ENCODE results near the gene SALL1. TPM values are rescaled to one million over a fixed set of nuclear protein-coding genes. Genes with fewer than 3 reads are reported as not detected.

Gene SALL1
- total and polyA plus RNA-seq, 2 of the 4 experiments (the other 2 are of a cell fraction) = 0.90 to 5.2 TPM

- POLR2A ChIA-PET (ENCODE audit: unreplicated experiment) = no interaction called here
- no TSS peak for BruUV-seq (replicated peaks)
Measured at GRCh38 chr16:51113236-51114125, 37.6 kb downstream of the SALL1 start.

More at GRCh38 chr16:51113236-51114125, 37.6 kb downstream of the SALL1 start:
- Histone ChIP-seq H2AK5ac (ENCODE audit: low read depth, low read length) (no peak overlapping the region), H4K20me1 (ENCODE audit: insufficient read depth, low read length) (no peaks in the 10 kb centered on the region), H3K9me3 (ENCODE audit: control insufficient read depth, insufficient read depth, low read length) (no peaks in the 10 kb centered on the region), H3K4ac (ENCODE audit: low read depth, low read length) (no peak overlapping the region), H3K79me1 (ENCODE audit: low read depth in 1 of 2, low read length in 2 of 2) (no peaks in the 10 kb centered on the region), H3K23ac (ENCODE audit: low read depth, low read length) (no peak overlapping the region), H3K56ac (ENCODE audit: extremely low read depth, insufficient read depth, low read length) (no peak overlapping the region), H4K91ac (ENCODE audit: insufficient read depth, low read depth, low read length) (no peak overlapping the region), H3K9me1 (ENCODE audit: insufficient read depth, low read length) (no peaks in the 10 kb centered on the region), H3K4me2 (ENCODE audit: low read depth, low read length) (peak overlapping the region; percentile 22; the same call in 1 of the 2 replicates), H3K4me1 (ENCODE audit: control insufficient read depth, insufficient read depth, low read length) (no peaks in the 10 kb centered on the region), H2BK5ac (ENCODE audit: low read depth, low read length, poor library complexity, severe bottlenecking) (no peak overlapping the region), H3K14ac (replicated peaks; ENCODE audit: low read depth, low read length) (no peak overlapping the region), H4K5ac (ENCODE audit: low read depth, low read length) (no peak overlapping the region), H2AK9ac (replicated peaks; ENCODE audit: low read depth, low read length, poor library complexity) (no peak overlapping the region), H3K36me3 (ENCODE audit: control insufficient read depth, insufficient read depth, low read length) (no peaks in the 10 kb centered on the region), H3K27me3 (ENCODE audit: control insufficient read depth, insufficient read depth, low read length) (peaks cover 49% of the 10 kb centered on the region), H3K9ac (ENCODE audit: low read depth, low read length) (no peak overlapping the region), H3K27ac (ENCODE audit: insufficient read depth, low read length) (no peak overlapping the region), H2BK20ac (ENCODE audit: low read depth, low read length) (no peak overlapping the region), H2AFZ (replicated peaks; ENCODE audit: low read length, poor library complexity) (peak overlapping the region; percentile 52), H3K4me3 (ENCODE audit: insufficient read depth, low read depth, low read length) (no peak overlapping the region), H4K8ac (ENCODE audit: low read depth in 2 of 2, low read length in 2 of 2) (no peak overlapping the region), H3K18ac (ENCODE audit: low read depth, low read length) (no peak overlapping the region), H2BK120ac (ENCODE audit: low read depth, low read length) (no peak overlapping the region), H2BK15ac (ENCODE audit: low read depth, low read length) (no peak overlapping the region)
- WGBS, 2 experiments (ENCODE audit: extremely low coverage in 2 of 2, insufficient read length in 1 of 2) = 0% methylated on average over 1 of the region's 50 CpGs; no CpG with 5 or more reads in 1 of the 2 experiments
- TF ChIP-seq, protein P1, sequence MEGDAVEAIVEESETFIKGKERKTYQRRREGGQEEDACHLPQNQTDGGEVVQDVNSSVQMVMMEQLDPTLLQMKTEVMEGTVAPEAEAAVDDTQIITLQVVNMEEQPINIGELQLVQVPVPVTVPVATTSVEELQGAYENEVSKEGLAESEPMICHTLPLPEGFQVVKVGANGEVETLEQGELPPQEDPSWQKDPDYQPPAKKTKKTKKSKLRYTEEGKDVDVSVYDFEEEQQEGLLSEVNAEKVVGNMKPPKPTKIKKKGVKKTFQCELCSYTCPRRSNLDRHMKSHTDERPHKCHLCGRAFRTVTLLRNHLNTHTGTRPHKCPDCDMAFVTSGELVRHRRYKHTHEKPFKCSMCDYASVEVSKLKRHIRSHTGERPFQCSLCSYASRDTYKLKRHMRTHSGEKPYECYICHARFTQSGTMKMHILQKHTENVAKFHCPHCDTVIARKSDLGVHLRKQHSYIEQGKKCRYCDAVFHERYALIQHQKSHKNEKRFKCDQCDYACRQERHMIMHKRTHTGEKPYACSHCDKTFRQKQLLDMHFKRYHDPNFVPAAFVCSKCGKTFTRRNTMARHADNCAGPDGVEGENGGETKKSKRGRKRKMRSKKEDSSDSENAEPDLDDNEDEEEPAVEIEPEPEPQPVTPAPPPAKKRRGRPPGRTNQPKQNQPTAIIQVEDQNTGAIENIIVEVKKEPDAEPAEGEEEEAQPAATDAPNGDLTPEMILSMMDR (conservative IDR thresholded peaks at IDR 0.05; ENCODE audit: low read depth, low read length) = no peak
- TF ChIP-seq MXI1 (IDR thresholded peaks at IDR 0.05; ENCODE audit: borderline replicate concordance, low read depth, low read length) (no peak), CHD1 (IDR thresholded peaks at IDR 0.05; ENCODE audit: low read depth, low read length) (no peak), SMC3 (IDR thresholded peaks at IDR 0.05; ENCODE audit: low read depth, low read length) (no peak), RFX5 (IDR thresholded peaks at IDR 0.05; ENCODE audit: low read depth, low read length) (no peak), NFE2L2 (IDR thresholded peaks at IDR 0.05; ENCODE audit: low read depth, low read length) (no peak), RAD21 (IDR thresholded peaks at IDR 0.05; ENCODE audit: low read length) (no peak), POLR2A (IDR thresholded peaks at IDR 0.05; ENCODE audit: low read depth, low read length) (no peak), CEBPB (IDR thresholded peaks at IDR 0.05; ENCODE audit: low read depth, low read length) (no peak)
- in situ Hi-C loops (cut with MboI; ENCODE audit: low sequenced_read_pairs) = no loop called here
- CTCF ChIA-PET = interaction anchor here (1.2 kb wide), 1 partner anchor 16 kb away, joined by 4 read pairs; no protein-coding TSS in a partner anchor
- DNase-seq = no peak
- no peak for ATAC-seq (ENCODE audit: low read depth)
- intact Hi-C loops (cut with micrococcal nuclease) = no loop called here
- dilution Hi-C loops (cut with HindIII; ENCODE audit: low sequenced_read_pairs, unreplicated experiment) = no loop called here
